ENCODE results near the gene SLC38A10. TPM values are rescaled to one million over a fixed set of nuclear protein-coding genes. Genes with fewer than 3 reads are reported as not detected.

Gene SLC38A10
- total RNA-seq, 1 experiment from 2014 or later = 20.8 TPM

- Histone ChIP-seq H3K9ac (ENCODE audit: low read length) (no peak overlapping the region), H3K9me2 (replicated peaks; ENCODE audit: insufficient read depth, low read length) (no peaks in the 10 kb centered on the region), H3K4me2 (ENCODE audit: low read depth, low read length, poor library complexity, severe bottlenecking) (no peak overlapping the region), H2AFZ (ENCODE audit: low read length) (no peak overlapping the region), H3K27ac (ENCODE audit: low read length) (no peak overlapping the region), H3K4me1 (ENCODE audit: low read length) (no peaks in the 10 kb centered on the region), H3K36me3 (ENCODE audit: insufficient read depth, low read length) (no peaks in the 10 kb centered on the region), H4K20me1 (ENCODE audit: insufficient read depth, low read depth, low read length) (0 out of 2 replicates have a peak, but pooled peaks cover 3% of the 10 kb centered on the region), H3K9me3 (ENCODE audit: low read length) (no peaks in the 10 kb centered on the region), H3K79me2 (ENCODE audit: low read length) (no peaks in the 10 kb centered on the region), H3K27me3 (ENCODE audit: low read length) (no peaks in the 10 kb centered on the region), H3K4me3 (ENCODE audit: low read length) (no peak overlapping the region)
- no peak for DNase-seq
Measured at GRCh38 chr17:81258292-81258691, 36.8 kb downstream of the SLC38A10 start.

DNA sequence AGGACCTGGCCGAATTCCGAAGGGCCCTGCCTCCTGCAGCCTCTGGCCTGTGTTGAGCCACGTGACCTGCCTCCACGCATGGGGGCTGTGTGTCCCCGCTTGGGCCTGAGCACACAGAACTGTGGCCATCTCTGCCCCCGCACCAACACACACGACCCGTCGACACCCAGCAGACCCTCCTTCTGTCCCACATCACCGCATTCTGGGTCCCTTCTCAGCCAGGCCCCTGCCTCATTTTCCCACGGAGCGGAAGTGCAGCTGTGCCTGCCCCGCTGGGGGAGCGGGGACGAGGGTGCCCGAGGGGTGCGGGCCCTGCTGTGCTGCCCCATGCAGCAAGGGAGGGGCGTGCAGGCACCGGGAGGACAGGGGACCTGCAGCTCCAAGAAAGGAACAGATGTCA lies 37.6 kb downstream of the SLC38A10 start:
- no peak overlapping the region for H3K27ac ChIP-seq (ENCODE audit: low read length)
- H3K4me1 ChIP-seq (ENCODE audit: low read length) = peaks cover 7% of the 10 kb centered on the region
- peaks cover 9% of the 10 kb centered on the region; the same call in 1 of the 2 replicates for H4K20me1 ChIP-seq (ENCODE audit: insufficient read depth, low read depth, low read length)
- H3K4me3 ChIP-seq (ENCODE audit: low read length) = no peak overlapping the region
- H3K9me2 ChIP-seq (replicated peaks; ENCODE audit: insufficient read depth, low read length) = no peaks in the 10 kb centered on the region
- H2AFZ ChIP-seq (ENCODE audit: low read length) = no peak overlapping the region
- no peaks in the 10 kb centered on the region for H3K27me3 ChIP-seq (ENCODE audit: low read length)
- no peaks in the 10 kb centered on the region for H3K36me3 ChIP-seq (ENCODE audit: insufficient read depth, low read length)
- no peaks in the 10 kb centered on the region for H3K9me3 ChIP-seq (ENCODE audit: low read length)
- no peak for DNase-seq
- no peaks in the 10 kb centered on the region for H3K79me2 ChIP-seq (ENCODE audit: low read length)
- H3K9ac ChIP-seq (ENCODE audit: low read length) = no peak overlapping the region
- no peak overlapping the region for H3K4me2 ChIP-seq (ENCODE audit: low read depth, low read length, poor library complexity, severe bottlenecking)

DNA sequence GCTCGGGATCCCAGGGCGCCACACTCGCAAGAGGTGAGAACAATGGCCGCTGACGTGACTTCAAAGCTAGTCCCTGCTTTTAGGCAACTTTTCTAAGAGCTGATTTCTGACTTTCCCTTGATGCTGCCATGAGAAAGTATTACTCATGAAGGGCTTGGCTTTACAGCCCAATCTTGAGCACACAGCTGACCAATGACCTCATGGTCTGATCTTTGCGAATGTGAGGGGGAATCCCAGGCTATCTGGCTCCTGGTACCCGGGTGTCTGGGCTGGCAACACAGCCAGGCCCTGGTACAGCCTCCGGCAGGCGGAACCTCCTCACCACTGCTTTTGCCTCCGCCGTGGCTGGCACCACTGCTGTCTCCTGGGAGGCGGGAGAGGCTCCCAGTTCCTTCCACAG lies 38.5 kb downstream of the SLC38A10 start:
- Histone ChIP-seq H3K9ac (ENCODE audit: low read length) (no peak overlapping the region), H3K79me2 (ENCODE audit: low read length) (no peaks in the 10 kb centered on the region), H3K27me3 (ENCODE audit: low read length) (no peaks in the 10 kb centered on the region), H3K27ac (ENCODE audit: low read length) (no peak overlapping the region), H2AFZ (ENCODE audit: low read length) (no peak overlapping the region), H3K9me3 (ENCODE audit: low read length) (no peaks in the 10 kb centered on the region), H3K36me3 (ENCODE audit: insufficient read depth, low read length) (no peaks in the 10 kb centered on the region), H3K4me2 (ENCODE audit: low read depth, low read length, poor library complexity, severe bottlenecking) (no peak overlapping the region), H3K9me2 (replicated peaks; ENCODE audit: insufficient read depth, low read length) (no peaks in the 10 kb centered on the region), H3K4me1 (ENCODE audit: low read length) (peaks cover 16% of the 10 kb centered on the region), H4K20me1 (ENCODE audit: insufficient read depth, low read depth, low read length) (peaks cover 14% of the 10 kb centered on the region; the same call in 1 of the 2 replicates), H3K4me3 (ENCODE audit: low read length) (no peak overlapping the region)
- DNase-seq = no peak

- H3K36me3 ChIP-seq (ENCODE audit: insufficient read depth, low read length) = peaks cover 9% of the 10 kb centered on the region; the same call in 1 of the 2 replicates
- H4K20me1 ChIP-seq (ENCODE audit: insufficient read depth, low read depth, low read length) = peaks cover 21% of the 10 kb centered on the region; the same call in 1 of the 2 replicates
- no peak overlapping the region for H2AFZ ChIP-seq (ENCODE audit: low read length)
- H3K4me3 ChIP-seq (ENCODE audit: low read length) = no peak overlapping the region
- H3K9ac ChIP-seq (ENCODE audit: low read length) = no peak overlapping the region
- H3K27me3 ChIP-seq (ENCODE audit: low read length) = no peaks in the 10 kb centered on the region
- no peaks in the 10 kb centered on the region for H3K9me3 ChIP-seq (ENCODE audit: low read length)
- no peaks in the 10 kb centered on the region for H3K79me2 ChIP-seq (ENCODE audit: low read length)
- H3K4me1 ChIP-seq (ENCODE audit: low read length) = peaks cover 31% of the 10 kb centered on the region
- DNase-seq = no peak
- H3K9me2 ChIP-seq (replicated peaks; ENCODE audit: insufficient read depth, low read length) = no peaks in the 10 kb centered on the region
- no peak overlapping the region for H3K4me2 ChIP-seq (ENCODE audit: low read depth, low read length, poor library complexity, severe bottlenecking)
- H3K27ac ChIP-seq (ENCODE audit: low read length) = no peak overlapping the region
Measured at GRCh38 chr17:81254955-81255717, 40.0 kb downstream of the SLC38A10 start.

- no peak overlapping the region for H3K9ac ChIP-seq (ENCODE audit: low read length)
- H3K4me3 ChIP-seq (ENCODE audit: low read length) = no peak overlapping the region
- H3K79me2 ChIP-seq (ENCODE audit: low read length) = no peaks in the 10 kb centered on the region
- H3K4me1 ChIP-seq (ENCODE audit: low read length) = peaks cover 31% of the 10 kb centered on the region
- peaks cover 21% of the 10 kb centered on the region; the same call in 1 of the 2 replicates for H4K20me1 ChIP-seq (ENCODE audit: insufficient read depth, low read depth, low read length)
- no peak overlapping the region for H2AFZ ChIP-seq (ENCODE audit: low read length)
- H3K27ac ChIP-seq (ENCODE audit: low read length) = 0 out of 2 replicates have a peak overlapping the region, but pooled peaks have one; percentile 85
- H3K4me2 ChIP-seq (ENCODE audit: low read depth, low read length, poor library complexity, severe bottlenecking) = no peak overlapping the region
- H3K9me3 ChIP-seq (ENCODE audit: low read length) = no peaks in the 10 kb centered on the region
- no peaks in the 10 kb centered on the region for H3K27me3 ChIP-seq (ENCODE audit: low read length)
- H3K36me3 ChIP-seq (ENCODE audit: insufficient read depth, low read length) = peaks cover 15% of the 10 kb centered on the region; the same call in 1 of the 2 replicates
- DNase-seq = peak; percentile 64
- H3K9me2 ChIP-seq (replicated peaks; ENCODE audit: insufficient read depth, low read length) = no peaks in the 10 kb centered on the region
Measured at GRCh38 chr17:81253358-81254131, 41.6 kb downstream of the SLC38A10 start.

- DNase-seq = no peak
- peak overlapping the region; percentile 77 for H3K4me2 ChIP-seq (ENCODE audit: low read depth, low read length, poor library complexity, severe bottlenecking)
- no peaks in the 10 kb centered on the region for H3K27me3 ChIP-seq (ENCODE audit: low read length)
- H3K79me2 ChIP-seq (ENCODE audit: low read length) = no peaks in the 10 kb centered on the region
- peaks cover 31% of the 10 kb centered on the region for H3K4me1 ChIP-seq (ENCODE audit: low read length)
- no peak overlapping the region for H2AFZ ChIP-seq (ENCODE audit: low read length)
- H4K20me1 ChIP-seq (ENCODE audit: insufficient read depth, low read depth, low read length) = peaks cover 21% of the 10 kb centered on the region; the same call in 1 of the 2 replicates
- no peak overlapping the region for H3K9ac ChIP-seq (ENCODE audit: low read length)
- H3K4me3 ChIP-seq (ENCODE audit: low read length) = no peak overlapping the region
- peaks cover 15% of the 10 kb centered on the region; the same call in 1 of the 2 replicates for H3K36me3 ChIP-seq (ENCODE audit: insufficient read depth, low read length)
- peak overlapping the region; percentile 85; the same call in 1 of the 2 replicates for H3K27ac ChIP-seq (ENCODE audit: low read length)
- no peaks in the 10 kb centered on the region for H3K9me3 ChIP-seq (ENCODE audit: low read length)
- no peaks in the 10 kb centered on the region for H3K9me2 ChIP-seq (replicated peaks; ENCODE audit: insufficient read depth, low read length)
Measured at GRCh38 chr17:81252987-81253329, 42.1 kb downstream of the SLC38A10 start.

DNA sequence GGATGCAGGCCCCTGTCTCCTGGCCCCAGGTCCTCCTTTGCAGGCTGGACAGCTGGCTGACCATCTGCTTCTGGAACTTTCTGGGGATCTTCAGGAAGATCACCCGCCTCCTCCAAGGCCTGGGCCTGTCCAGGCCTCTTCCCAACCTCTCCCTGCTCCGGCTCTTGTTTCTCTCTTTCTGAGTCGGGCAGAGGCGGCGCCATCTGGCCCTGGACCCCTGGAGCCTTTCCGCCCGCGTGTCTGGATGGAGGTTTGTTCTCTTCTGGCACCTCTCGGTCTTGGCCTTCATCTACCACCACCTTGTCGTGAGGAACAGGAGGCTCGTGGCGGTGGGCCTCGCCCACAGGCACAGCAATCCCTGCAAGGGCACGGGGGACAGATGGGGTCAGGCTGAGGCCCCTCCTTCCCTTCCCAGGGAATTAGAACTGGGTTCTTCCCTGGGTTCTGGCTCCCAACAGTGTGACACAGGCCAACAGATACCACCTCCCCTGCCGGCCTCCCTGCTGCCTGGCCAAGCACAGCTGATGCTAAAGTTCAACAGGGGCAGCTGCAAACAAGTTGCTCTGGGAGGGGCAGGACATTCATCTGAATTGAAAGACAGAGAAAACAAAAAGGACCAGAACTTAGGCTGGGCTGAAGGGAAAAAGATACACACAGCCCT lies 42.7 kb downstream of the SLC38A10 start:
- peak overlapping the region; percentile 85 for H3K27ac ChIP-seq (ENCODE audit: low read length)
- no peaks in the 10 kb centered on the region for H3K9me3 ChIP-seq (ENCODE audit: low read length)
- H3K27me3 ChIP-seq (ENCODE audit: low read length) = no peaks in the 10 kb centered on the region
- H3K9me2 ChIP-seq (replicated peaks; ENCODE audit: insufficient read depth, low read length) = no peaks in the 10 kb centered on the region
- H3K79me2 ChIP-seq (ENCODE audit: low read length) = no peaks in the 10 kb centered on the region
- no peak overlapping the region for H2AFZ ChIP-seq (ENCODE audit: low read length)
- H3K4me3 ChIP-seq (ENCODE audit: low read length) = no peak overlapping the region; the same call in 1 of the 2 replicates
- DNase-seq = no peak
- peaks cover 21% of the 10 kb centered on the region; the same call in 1 of the 2 replicates for H4K20me1 ChIP-seq (ENCODE audit: insufficient read depth, low read depth, low read length)
- H3K4me2 ChIP-seq (ENCODE audit: low read depth, low read length, poor library complexity, severe bottlenecking) = peak overlapping the region; percentile 77
- H3K4me1 ChIP-seq (ENCODE audit: low read length) = peaks cover 31% of the 10 kb centered on the region
- H3K36me3 ChIP-seq (ENCODE audit: insufficient read depth, low read length) = peaks cover 15% of the 10 kb centered on the region; the same call in 1 of the 2 replicates
- peak overlapping the region; percentile 40 for H3K9ac ChIP-seq (ENCODE audit: low read length)

Data from Karpas-422 (cell line).